GM23338 (cell line): ENCODE results near the gene PHYHIPL. TPM values are rescaled to one million over a fixed set of nuclear protein-coding genes. Genes with fewer than 3 reads are reported as not detected.

Source experiments
- CREB1 ChIP-seq: fragments of 250-450 bp; sonication (Bioruptor Pico); IDR thresholded peaks from 2 replicates; pipeline ENCODE4 v1.5.0; 2020; ENCODE audit warnings: low read depth, mild to moderate bottlenecking, moderate library complexity
- CTCF ChIP-seq, 2 experiments: fragments of 200-600 bp in 1 of 2; sonication (generic) in 1 of 2; conservative IDR thresholded peaks; 2 replicates each; pipeline versions ENCODE4 v1.5.1 to v1.6.1; 2016 to 2017; ENCODE audit warnings: antibody characterized with exemption in 2 of 2, low read depth in 2 of 2, mild to moderate bottlenecking in 2 of 2, moderate library complexity in 1 of 2
- ETS1 ChIP-seq: IDR thresholded peaks from 2 replicates; pipeline ENCODE4 v1.6.1; 2016; ENCODE audit warnings: antibody characterized with exemption
- EZH2 ChIP-seq: fragments of 200-600 bp; sonication (generic); IDR thresholded peaks from one replicate; pipeline ENCODE4 v1.8.0; 2017; ENCODE audit warnings: antibody characterized with exemption, mild to moderate bottlenecking, low read depth; ENCODE audit not compliant: unreplicated experiment
- EZH2phosphoT487 ChIP-seq: fragments of 200-600 bp; sonication (generic); IDR thresholded peaks from one replicate; pipeline ENCODE4 v1.8.1; 2018; ENCODE audit warnings: antibody characterized with exemption; ENCODE audit not compliant: unreplicated experiment
- STAT1 ChIP-seq: IDR thresholded peaks from one replicate; pipeline ENCODE4 v1.6.1; 2016; ENCODE audit warnings: antibody characterized with exemption; ENCODE audit not compliant: unreplicated experiment
- ZNF114 ChIP-seq: fragments of 250-450 bp; sonication (Bioruptor Pico); IDR thresholded peaks from 2 replicates; pipeline ENCODE4 v1.5.0; 2020; ENCODE audit warnings: mild to moderate bottlenecking, moderate library complexity
- ZNF331 ChIP-seq: fragments of 250-450 bp; sonication (Bioruptor Pico); IDR thresholded peaks from 2 replicates; pipeline ENCODE4 v1.5.0; 2020; ENCODE audit warnings: low read depth, mild to moderate bottlenecking, moderate library complexity
- ZNF462 ChIP-seq: fragments of 250-450 bp; sonication (Bioruptor Pico); IDR thresholded peaks from 2 replicates; pipeline ENCODE4 v1.5.0; 2020; ENCODE audit warnings: mild to moderate bottlenecking, moderate library complexity
- polyA plus RNA-seq: library from polyadenylated mRNA; unstranded; fragments of >200 nt; fragmentation: Nextera tagmentation; extraction: Ambion mirVana; gene quantifications from 2 replicates; pipeline ENCODE4 v1.2.1, GENCODE V29; 2016
- total RNA-seq: library from RNA; depleted of rRNA; stranded (reverse); fragments of >200 nt; shearing (Covaris generic); gene quantifications from 2 replicates; pipeline ENCODE4 v1.2.3, GENCODE V29; 2014

Gene PHYHIPL
- total and polyA plus RNA-seq, 2 experiments from 2014 or later: 0.24 to 0.27 TPM

GRCh38 chr10:59257224-59257623 lies 80.8 kb downstream of the PHYHIPL start (continued):
- TF ChIP-seq ZNF462 (CRISPR knock-in tag) (no peak), ZNF331 (CRISPR knock-in tag) (no peak), ZNF114 (CRISPR knock-in tag) (no peak), STAT1 (no peak), ETS1 (no peak), EZH2phosphoT487 (no peak), CREB1 (CRISPR knock-in tag) (no peak), CTCF (conservative IDR thresholded peaks at IDR 0.05; ENCODE audit: low read depth in 2 of 2) (no peak), EZH2 (no peak)
